GM21825 (cell line): ENCODE measurements around the gene EPG5.
"Not testable (repeated sequence)": the region's sequence is repeated elsewhere in the genome, so short reads cannot be mapped to it uniquely, and the experiment has no call there.

Experiments used
- ATAC-seq: cut with Tn5 transposase; IDR thresholded peaks from one replicate; pipeline ENCODE4 v1.9.1; 2021; ENCODE audit warnings: mild to moderate bottlenecking, moderate library complexity; ENCODE audit not compliant: unreplicated experiment

EPG5 gene

GRCh38 chr18:45967007-45967706, at the start of gene EPG5:
EPG5 (minus strand) TSS chr18:45967329; CDS start chr18:45967239, 90 bp downstream.
- peak; percentile 97 for ATAC-seq

GRCh38 chr18:46013484-46014189, 46.5 kb upstream of the EPG5 start:
- peak; percentile 63 for ATAC-seq

GRCh38 chr18:46010676-46011075, 43.5 kb upstream of the EPG5 start:
- no peak for ATAC-seq

GRCh38 chr18:46010050-46010449, 42.9 kb upstream of the EPG5 start:
- ATAC-seq, result no peak

GRCh38 chr18:46009125-46009840, 42.2 kb upstream of the EPG5 start:
- no peak for ATAC-seq

- ATAC-seq, result no peak
Observed at GRCh38 chr18:46008531-46008930, 41.4 kb upstream of the EPG5 start.

GRCh38 chr18:46007165-46007564, 40.0 kb upstream of the EPG5 start:
- no peak for ATAC-seq

GRCh38 chr18:46002934-46003333, 35.8 kb upstream of the EPG5 start:
- no peak for ATAC-seq

- ATAC-seq, result no peak
Observed at GRCh38 chr18:46001892-46002291, 34.8 kb upstream of the EPG5 start.

GRCh38 chr18:46001074-46001473, 33.9 kb upstream of the EPG5 start:
- ATAC-seq, result no peak

- ATAC-seq, result no peak
Observed at GRCh38 chr18:45999536-45999935, 32.4 kb upstream of the EPG5 start.

- no peak for ATAC-seq
Observed at GRCh38 chr18:45998244-45998643, 31.1 kb upstream of the EPG5 start.

- ATAC-seq, result no peak
Observed at GRCh38 chr18:45997700-45998151, 30.6 kb upstream of the EPG5 start.

GRCh38 chr18:45995461-45995860, 28.3 kb upstream of the EPG5 start:
- ATAC-seq, result no peak

GRCh38 chr18:45993438-45993837, 26.3 kb upstream of the EPG5 start:
- no peak for ATAC-seq

- not testable (repeated sequence) for ATAC-seq
Observed at GRCh38 chr18:45992527-45992926, 25.4 kb upstream of the EPG5 start.

- ATAC-seq, result no peak
Observed at GRCh38 chr18:45991788-45992187, 24.7 kb upstream of the EPG5 start.

- no peak for ATAC-seq
Observed at GRCh38 chr18:45984546-45985235, 17.6 kb upstream of the EPG5 start.

GRCh38 chr18:45981821-45982220, 14.7 kb upstream of the EPG5 start:
- no peak for ATAC-seq

- no peak for ATAC-seq
Observed at GRCh38 chr18:45980229-45980628, 13.1 kb upstream of the EPG5 start.

- ATAC-seq, result no peak
Observed at GRCh38 chr18:45978084-45978483, 11.0 kb upstream of the EPG5 start.
